Measurements from ENCODE around the gene ITGBL1.

The ITGBL1 gene

DNA sequence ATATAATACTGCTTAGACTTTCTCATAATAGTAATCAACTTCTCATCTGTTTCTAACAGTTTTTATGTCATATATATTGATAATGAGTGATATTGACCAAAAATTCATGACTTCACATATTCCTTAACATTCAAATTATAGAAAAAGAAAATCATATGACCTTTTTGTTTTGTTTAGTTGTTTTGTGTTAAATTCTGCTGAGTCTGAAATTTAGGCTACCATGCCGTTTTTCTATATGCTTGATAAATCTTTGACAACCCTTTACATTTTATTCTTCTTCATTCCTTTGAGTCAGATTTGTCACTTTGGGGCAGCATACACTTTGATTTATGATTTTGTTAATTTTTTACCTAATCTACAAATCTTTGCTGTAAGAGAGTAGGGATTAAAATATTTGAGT is 176.4 kb downstream of the ITGBL1 start:
- no peak for DNase-seq
- no peaks in the 10 kb centered on the region for H3K36me3 ChIP-seq
- no peaks in the 10 kb centered on the region for H3K4me1 ChIP-seq
- no peak overlapping the region for H3K4me3 ChIP-seq (ENCODE audit: low read depth, low read length)
- H3K9me3 ChIP-seq = no peaks in the 10 kb centered on the region
- TF ChIP-seq, protein P1, sequence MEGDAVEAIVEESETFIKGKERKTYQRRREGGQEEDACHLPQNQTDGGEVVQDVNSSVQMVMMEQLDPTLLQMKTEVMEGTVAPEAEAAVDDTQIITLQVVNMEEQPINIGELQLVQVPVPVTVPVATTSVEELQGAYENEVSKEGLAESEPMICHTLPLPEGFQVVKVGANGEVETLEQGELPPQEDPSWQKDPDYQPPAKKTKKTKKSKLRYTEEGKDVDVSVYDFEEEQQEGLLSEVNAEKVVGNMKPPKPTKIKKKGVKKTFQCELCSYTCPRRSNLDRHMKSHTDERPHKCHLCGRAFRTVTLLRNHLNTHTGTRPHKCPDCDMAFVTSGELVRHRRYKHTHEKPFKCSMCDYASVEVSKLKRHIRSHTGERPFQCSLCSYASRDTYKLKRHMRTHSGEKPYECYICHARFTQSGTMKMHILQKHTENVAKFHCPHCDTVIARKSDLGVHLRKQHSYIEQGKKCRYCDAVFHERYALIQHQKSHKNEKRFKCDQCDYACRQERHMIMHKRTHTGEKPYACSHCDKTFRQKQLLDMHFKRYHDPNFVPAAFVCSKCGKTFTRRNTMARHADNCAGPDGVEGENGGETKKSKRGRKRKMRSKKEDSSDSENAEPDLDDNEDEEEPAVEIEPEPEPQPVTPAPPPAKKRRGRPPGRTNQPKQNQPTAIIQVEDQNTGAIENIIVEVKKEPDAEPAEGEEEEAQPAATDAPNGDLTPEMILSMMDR (IDR thresholded peaks at IDR 0.05; ENCODE audit: low read depth, low read length) = no peak
- H3K27me3 ChIP-seq = no peaks in the 10 kb centered on the region; the same call in 1 of the 2 replicates

- no peak for DNase-seq
- H3K36me3 ChIP-seq = no peaks in the 10 kb centered on the region
- TF ChIP-seq, protein P1 (IDR thresholded peaks at IDR 0.05; ENCODE audit: low read depth, low read length) = no peak
- no peaks in the 10 kb centered on the region; the same call in 1 of the 2 replicates for H3K27me3 ChIP-seq
- no peak overlapping the region for H3K4me3 ChIP-seq (ENCODE audit: low read depth, low read length)
- H3K4me1 ChIP-seq = no peaks in the 10 kb centered on the region
- H3K9me3 ChIP-seq = no peaks in the 10 kb centered on the region
Measured at GRCh38 chr13:101631395-101631794, 178.9 kb downstream of the ITGBL1 start.

DNA sequence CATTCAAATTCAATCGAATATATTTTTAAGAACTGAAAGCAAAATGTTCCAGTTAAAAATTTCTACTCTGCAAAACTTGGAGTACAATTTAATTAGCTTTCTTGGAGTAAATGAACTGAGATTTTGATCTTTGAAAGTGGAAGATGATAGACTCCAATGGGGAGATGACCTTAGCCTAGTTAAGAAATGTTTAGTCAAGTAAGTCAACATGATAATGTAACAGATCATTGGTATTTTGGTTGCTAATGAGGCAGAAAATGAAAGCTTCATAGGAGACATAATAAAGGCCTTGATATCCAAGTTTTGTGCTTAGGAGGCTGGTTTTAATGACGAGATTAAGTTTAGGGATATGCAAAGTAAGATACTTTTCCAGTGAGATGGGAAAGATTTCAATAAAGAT is 181.7 kb downstream of the ITGBL1 start:
- no peak overlapping the region for H3K4me3 ChIP-seq (ENCODE audit: low read depth, low read length)
- H3K9me3 ChIP-seq = no peaks in the 10 kb centered on the region
- TF ChIP-seq, protein P1 (IDR thresholded peaks at IDR 0.05; ENCODE audit: low read depth, low read length) = no peak
- no peaks in the 10 kb centered on the region; the same call in 1 of the 2 replicates for H3K27me3 ChIP-seq
- no peaks in the 10 kb centered on the region for H3K4me1 ChIP-seq
- H3K36me3 ChIP-seq = no peaks in the 10 kb centered on the region
- DNase-seq = no peak

DNA sequence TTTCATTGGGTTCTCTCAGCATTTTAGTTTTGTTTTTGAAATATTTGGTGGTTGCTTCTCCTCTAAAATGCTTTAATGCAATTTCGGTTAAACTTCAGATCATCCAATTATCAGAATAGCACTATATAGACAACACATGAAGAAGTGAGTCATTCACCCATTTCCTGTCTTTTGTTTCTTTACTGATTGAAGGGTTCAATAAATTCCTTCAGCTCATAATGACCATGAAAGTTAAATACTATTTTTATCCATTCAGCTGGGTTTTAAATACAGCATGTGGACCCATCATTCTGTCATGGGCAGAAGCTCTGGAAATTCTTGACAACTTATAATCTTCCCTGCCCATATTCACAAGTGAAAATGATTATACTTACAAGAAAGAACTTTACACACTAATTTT is 187.2 kb downstream of the ITGBL1 start:
- H3K4me1 ChIP-seq = no peaks in the 10 kb centered on the region

GRCh38 chr13:101640788-101641400 is 188.4 kb downstream of the ITGBL1 start:
- H3K36me3 ChIP-seq = no peaks in the 10 kb centered on the region
- TF ChIP-seq, protein P1 (IDR thresholded peaks at IDR 0.05; ENCODE audit: low read depth, low read length) = no peak

More for the DNA sequence above, 187.2 kb downstream of the ITGBL1 start:
- Histone ChIP-seq H3K27me3 (no peaks in the 10 kb centered on the region; the same call in 1 of the 2 replicates), H3K4me3 (ENCODE audit: low read depth, low read length) (no peak overlapping the region), H3K36me3 (no peaks in the 10 kb centered on the region), H3K9me3 (no peaks in the 10 kb centered on the region)
- TF ChIP-seq, protein P1 (IDR thresholded peaks at IDR 0.05; ENCODE audit: low read depth, low read length) = no peak
- no peak for DNase-seq

GRCh38 chr13:101645871-101646270 is 193.4 kb downstream of the ITGBL1 start:
- H3K36me3 ChIP-seq = no peaks in the 10 kb centered on the region
- H3K27me3 ChIP-seq = peaks cover 14% of the 10 kb centered on the region
- no peak for DNase-seq
- H3K9me3 ChIP-seq = no peaks in the 10 kb centered on the region
- TF ChIP-seq, protein P1 (IDR thresholded peaks at IDR 0.05; ENCODE audit: low read depth, low read length) = no peak
- H3K4me3 ChIP-seq (ENCODE audit: low read depth, low read length) = no peak overlapping the region
- no peaks in the 10 kb centered on the region for H3K4me1 ChIP-seq

More at GRCh38 chr13:101640788-101641400, 188.4 kb downstream of the ITGBL1 start:
- H3K4me3 ChIP-seq (ENCODE audit: low read depth, low read length) = no peak overlapping the region
- peaks cover 5% of the 10 kb centered on the region; the same call in 1 of the 2 replicates for H3K27me3 ChIP-seq
- H3K9me3 ChIP-seq = no peaks in the 10 kb centered on the region
- H3K4me1 ChIP-seq = no peaks in the 10 kb centered on the region
- DNase-seq = no peak
